VCaP (cell line): ENCODE data around the gene HAND1.

Source experiments
- H3K27ac ChIP-seq: fragments of 450-650 bp; 2 replicates; pipeline ENCODE4 v1.5.1; 2017
- CTCF ChIP-seq: fragments of 450-650 bp; conservative IDR thresholded peaks from 2 replicates; pipeline ENCODE4 v1.5.1; 2017; ENCODE audit warnings: mild to moderate bottlenecking, moderate library complexity

The HAND1 gene

GRCh38 chr5:154437281-154437965 is 40.6 kb downstream of the HAND1 start:
- TF ChIP-seq CTCF = no peak
- no peak overlapping the region for H3K27ac ChIP-seq

- H3K27ac ChIP-seq = no peak overlapping the region
- TF ChIP-seq CTCF = no peak
Observed at GRCh38 chr5:154435226-154435625, 42.8 kb downstream of the HAND1 start.

DNA sequence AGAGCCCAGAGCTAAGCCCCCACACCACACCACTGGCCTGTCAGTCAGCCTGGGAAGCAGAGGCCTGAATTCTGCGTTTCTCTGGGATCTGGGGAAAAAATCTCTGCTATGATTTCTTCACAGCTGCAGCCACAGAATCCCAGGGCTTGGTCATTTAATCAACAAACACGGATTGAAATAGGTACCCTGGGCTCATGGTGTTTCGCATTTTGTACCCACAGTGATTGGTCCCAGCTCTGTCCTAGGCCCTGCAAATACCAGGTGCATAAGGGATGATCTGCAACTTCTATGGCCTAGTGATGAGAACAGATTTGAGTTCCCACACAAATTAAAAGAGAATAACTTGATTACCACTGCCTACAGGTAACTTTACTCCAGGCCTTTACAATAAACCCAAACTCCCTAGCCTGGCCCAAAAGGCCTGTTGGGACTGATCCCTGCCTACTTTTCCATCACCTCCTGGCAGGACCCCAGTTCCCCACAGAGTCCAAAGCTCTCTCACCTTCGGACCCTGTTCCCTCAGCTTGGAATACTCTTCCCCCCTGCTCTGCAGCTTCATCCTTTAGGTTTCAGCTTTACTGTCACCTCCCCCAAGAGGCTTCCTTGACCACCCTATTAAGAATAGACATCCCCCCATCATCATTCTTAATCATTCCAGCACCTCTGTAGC is 46.9 kb downstream of the HAND1 start:
- no peak overlapping the region for H3K27ac ChIP-seq
- no peak for TF ChIP-seq CTCF

GRCh38 chr5:154430466-154430865 is 47.6 kb downstream of the HAND1 start:
- no peak for TF ChIP-seq CTCF
- H3K27ac ChIP-seq = no peak overlapping the region

DNA sequence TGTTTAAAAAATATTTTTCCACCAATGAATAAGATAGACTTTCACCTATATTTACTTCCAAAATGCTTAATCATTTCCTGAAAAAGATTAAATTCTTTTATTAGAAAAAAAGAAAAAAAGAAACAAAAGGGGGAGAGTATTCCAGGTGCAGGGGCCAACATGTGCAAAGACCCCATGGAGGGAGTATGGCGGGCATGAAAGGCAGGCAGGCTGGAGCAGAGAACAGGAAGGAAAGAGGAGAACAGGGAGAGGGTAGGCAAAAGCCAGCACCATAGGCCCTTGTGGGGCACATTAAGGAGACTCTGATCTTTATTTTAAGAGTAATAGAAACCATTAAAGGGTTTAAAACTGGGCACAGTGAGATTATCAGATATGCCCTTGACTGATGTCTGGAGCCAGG is 48.7 kb downstream of the HAND1 start:
- TF ChIP-seq CTCF = no peak
- no peak overlapping the region for H3K27ac ChIP-seq

- H3K27ac ChIP-seq = no peak overlapping the region
- TF ChIP-seq CTCF = no peak
Observed at GRCh38 chr5:154428208-154428607, 49.8 kb downstream of the HAND1 start.
